ENCODE data around the gene RAB34.
"Not testable (repeated sequence)": the region's sequence is repeated elsewhere in the genome, so short reads cannot be mapped to it uniquely, and the experiment has no call there.

RAB34 gene

DNA sequence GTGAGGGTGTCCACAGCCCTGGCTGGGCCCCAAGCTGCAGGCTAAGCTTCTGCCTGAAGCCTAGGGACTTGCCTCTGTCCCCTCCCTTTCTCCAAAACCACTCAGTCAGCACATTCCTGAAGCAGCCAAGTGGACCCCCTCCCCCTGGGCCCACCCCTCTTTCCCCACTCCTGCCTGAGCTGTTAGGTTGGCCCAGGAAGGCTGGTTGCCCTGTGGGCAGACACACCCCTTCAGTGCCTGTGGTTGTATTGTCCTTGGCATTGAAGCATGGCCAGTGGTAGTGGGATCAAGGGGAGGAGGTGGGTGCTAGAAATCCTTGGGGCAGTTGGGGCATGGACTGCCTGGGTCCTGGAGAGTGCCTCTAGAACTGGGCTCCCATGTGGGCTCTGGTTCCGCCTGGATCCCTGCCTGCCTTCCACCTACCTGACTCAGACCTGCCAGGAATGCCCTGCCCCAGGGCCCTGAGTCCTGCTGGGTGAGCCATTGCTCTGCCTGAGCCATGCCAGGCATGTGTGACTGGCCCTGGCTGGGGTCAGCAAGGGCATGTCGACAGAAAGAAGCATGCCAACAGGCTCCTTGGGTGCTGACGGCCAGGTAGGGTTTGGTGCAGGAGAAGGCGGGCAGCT lies 28.2 kb upstream of the RAB34 start:
- no peak for DNase-seq

DNA sequence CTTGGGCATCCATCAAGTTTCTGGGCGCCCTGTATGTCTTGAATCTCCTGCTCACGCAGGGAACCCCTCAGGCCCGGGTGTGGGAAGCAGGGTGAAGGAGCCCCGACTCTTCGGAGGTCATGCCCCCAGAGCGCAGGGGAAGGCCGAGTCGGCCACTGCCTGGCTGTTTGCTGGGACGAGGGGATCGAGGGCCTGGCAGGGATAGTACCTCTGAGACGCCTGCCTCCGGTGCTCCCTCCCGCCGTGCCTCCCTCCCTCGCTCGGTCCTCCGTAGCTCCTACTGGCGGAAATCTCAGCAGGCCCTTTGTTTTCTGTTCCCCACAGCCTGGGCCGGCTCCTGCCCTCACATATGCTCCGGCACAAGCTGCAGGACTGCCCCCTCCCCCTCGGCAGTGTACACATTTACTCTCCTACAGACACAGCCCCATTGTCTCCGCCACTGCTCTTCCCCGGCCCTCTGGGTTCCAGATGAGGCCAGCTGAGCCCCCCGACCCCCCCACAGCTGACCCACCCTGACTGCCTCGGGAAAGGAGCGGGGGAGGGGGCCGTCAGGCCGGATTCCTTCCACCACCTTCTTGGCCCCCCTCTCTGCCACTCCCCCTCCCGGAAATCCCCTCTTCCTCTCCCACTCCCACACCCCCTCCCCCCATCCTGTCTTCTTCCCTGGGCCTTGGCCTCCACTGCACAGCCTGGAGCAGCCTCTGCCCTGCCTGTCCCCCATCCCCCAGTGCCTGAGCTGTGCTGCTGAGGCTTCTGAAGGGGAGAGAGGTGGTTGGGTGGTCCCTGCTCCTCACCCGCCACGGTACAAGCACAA lies 27.5 kb upstream of the RAB34 start:
- no peak for DNase-seq

DNA sequence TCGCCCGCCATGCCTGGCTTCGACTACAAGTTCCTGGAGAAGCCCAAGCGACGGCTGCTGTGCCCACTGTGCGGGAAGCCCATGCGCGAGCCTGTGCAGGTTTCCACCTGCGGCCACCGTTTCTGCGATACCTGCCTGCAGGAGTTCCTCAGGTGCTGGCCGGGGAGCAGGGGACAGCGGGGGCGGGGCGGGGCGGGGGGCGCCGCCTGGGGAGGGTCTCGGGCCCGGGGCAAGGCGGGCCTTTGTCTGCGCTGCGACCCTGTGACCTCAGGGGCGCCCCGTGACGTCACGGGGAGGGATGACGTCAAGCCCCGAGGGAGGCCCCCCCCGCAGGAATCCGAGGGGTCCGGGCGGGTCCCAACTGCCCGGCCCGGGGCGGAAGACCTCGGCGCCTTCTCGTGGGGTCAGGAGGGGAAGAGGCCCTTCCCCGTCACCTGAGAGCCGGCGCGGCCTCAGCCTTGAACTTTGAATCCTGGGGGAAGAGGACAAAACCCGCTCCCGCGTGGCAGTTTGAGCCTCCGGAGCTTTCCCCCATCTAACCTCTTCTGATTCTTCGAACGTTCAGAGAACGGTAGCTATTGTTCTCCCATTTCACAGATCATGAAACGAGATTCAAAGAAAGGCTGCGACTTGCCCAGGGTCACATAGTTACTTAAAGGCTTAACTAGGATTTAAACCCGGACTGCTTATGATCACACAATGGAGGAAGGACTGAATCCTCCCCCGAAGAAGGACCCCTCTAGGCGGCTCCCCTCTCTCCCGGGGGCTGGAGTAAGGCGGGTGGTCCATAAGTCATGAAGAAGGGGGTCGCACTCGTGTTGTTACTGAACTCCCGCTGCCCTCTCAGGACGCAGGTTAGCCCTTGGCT lies 26.7 kb upstream of the RAB34 start:
- no peak for DNase-seq

DNA sequence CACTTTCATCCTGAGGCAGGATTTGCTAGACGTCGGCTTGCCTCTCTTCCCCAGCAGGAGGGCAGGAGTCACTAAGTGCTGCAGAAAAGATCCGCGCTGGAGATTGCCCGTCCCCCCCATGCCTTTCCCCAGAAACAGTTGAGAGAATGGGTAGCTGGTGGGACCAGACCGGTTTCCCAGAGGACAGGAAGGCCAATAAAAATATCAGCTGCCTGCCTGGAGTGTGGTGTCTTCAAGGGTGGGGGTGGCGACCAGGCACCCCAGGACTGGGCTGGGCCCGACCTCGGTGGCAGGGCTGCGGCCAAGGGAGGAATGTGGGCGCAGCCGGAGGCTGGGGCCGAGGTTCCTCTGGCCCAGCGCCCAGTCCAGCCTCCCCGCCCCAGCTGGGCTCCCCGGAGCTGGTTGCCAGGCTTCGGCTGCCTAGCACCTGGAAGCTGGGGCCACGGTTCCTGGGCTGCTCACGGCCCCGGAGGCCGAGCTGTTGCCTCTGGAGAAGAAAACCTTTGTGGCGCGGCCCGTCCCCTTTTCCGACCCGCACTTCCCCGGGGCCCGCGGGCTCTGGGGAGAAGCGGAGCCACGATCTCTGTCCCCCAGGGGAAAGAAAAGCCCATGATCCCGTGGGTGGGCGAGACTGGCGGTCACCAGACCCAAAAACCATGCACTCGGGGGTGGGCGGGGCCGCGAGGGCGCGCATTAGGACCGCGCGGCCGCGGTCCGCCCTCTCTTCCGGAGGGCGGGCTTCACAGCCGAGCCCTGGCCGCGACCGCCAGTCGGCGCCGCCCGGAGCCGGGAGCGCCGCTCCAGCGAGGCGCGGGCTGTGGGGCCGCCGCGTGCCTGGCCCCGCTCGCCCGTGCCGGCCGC lies 25.8 kb upstream of the RAB34 start, which contains the start of gene TRAF4:
TSS of gene TRAF4 (plus strand) at position 769 of the 861 bp plus-strand sequence. CDS start 102 bp downstream, outside the sequence.
- DNase-seq = peak; percentile 42

DNA sequence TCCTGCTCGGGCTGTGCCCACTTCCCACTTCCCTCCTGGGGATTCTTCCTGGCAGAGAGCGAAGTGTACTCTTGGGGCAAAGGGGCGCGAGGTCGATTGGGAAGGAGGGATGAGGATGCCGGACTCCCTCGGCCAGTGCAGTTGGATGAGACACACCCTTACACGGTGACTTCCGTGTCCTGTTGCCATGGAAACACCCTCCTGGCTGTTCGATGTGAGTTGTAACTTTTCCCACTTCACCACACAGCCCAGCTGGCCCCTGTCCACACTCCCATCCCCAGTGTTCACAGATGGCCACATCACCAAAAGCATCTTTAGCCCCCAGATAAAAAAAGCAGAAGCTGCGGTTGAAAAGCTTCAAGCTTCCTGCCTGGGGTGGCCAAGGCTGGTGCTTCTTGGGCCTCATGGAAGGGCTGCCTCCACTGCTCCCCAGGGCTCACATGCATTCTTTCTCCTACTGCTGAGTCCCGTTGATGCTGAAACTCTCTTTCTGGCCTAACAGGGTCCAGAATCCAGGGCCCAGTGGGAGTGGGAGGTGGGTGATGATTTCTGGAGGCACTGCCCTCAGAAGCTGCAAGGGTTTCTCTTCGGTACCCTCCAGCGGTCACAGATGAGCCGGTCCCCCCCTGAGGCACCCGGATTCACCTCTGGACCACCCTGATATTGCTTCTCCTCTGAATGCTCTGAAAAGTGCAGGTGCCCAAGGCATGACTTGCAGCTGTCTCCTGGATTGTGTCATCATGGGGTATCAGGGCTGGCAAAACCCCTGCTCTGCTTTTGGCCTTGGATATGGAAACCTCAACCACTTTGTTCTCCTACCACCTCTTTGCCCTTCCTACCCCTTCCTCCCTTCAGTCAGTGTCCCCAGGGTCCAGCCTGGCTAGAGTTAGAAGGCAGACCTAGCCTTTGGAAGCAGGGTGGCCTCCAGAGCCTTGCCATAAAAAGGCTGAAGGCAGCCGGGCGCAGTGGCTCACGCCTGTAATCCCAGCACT lies 24.0 kb upstream of the RAB34 start:
- no peak for DNase-seq

DNA sequence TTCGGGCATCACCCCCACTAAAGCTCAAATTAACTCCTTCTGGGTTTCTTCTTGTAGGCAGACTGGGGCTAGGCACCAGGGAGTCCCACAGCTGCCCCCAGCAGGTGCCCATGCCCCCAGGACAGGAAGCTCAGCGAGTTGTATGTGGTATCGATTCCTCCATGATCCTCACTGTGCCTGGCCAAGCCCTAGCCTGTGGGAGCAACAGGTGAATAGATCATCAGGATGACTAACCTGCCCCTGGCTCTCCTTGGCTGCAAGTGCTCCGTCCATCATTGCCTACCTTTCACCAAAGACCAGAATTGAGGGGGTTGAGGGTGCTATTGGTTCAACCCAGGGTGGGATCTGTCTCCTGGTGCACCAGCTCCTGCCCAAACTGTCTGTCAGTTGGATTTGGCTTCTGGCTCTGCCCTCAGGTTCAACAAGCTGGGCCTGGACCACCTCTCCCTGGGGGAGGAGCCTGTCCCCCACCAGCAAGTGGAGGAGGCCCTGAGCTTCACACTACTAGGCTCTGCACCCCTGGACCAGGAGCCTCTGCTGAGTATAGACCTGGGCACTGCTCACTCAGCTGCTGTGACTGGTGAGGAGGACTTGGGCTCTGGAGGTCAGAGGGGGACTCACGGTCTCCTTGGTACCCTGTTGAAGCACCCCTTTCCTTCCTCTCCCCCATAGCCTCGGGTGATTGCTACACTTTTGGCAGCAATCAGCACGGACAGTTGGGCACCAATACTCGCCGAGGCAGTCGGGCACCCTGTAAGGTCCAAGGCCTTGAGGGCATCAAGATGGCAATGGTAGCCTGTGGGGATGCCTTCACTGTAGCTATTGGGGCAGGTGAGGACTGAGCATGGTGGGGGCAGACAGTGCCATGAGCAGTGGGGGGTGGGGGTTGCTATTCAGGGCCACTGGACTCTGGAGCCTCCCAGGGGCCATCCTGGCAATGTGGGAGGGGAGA lies 23.0 kb upstream of the RAB34 start:
- DNase-seq = no peak

DNA sequence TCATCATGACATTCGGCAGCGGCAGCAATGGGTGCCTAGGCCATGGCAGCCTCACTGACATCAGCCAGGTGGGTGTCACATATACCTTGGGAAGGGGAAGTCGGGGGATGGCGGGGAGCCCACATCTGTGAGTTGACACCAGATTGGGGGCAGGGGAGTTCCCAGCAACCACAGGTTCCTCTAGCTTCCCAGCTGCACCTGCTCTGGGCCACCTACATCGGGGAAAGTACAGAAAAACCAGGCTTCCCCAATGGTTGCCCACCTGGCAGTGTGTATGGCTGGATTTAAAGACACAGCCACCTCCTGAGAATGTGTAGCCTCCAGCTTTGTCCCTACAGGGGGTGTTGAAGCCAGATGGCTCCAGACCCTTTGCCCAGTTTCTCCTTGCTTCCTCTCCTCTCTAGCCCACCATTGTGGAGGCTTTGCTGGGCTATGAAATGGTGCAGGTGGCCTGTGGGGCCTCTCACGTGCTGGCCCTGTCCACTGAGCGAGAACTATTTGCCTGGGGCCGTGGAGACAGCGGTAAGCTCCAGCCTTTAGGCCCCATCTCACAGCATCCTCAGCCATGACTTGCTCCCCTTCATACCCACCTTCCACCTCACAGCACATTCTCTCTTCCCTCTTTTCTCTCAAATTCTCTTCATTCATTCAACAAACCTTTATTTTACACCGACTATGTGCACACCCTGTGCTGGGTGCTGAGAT lies 21.2 kb upstream of the RAB34 start:
- DNase-seq = no peak

DNA sequence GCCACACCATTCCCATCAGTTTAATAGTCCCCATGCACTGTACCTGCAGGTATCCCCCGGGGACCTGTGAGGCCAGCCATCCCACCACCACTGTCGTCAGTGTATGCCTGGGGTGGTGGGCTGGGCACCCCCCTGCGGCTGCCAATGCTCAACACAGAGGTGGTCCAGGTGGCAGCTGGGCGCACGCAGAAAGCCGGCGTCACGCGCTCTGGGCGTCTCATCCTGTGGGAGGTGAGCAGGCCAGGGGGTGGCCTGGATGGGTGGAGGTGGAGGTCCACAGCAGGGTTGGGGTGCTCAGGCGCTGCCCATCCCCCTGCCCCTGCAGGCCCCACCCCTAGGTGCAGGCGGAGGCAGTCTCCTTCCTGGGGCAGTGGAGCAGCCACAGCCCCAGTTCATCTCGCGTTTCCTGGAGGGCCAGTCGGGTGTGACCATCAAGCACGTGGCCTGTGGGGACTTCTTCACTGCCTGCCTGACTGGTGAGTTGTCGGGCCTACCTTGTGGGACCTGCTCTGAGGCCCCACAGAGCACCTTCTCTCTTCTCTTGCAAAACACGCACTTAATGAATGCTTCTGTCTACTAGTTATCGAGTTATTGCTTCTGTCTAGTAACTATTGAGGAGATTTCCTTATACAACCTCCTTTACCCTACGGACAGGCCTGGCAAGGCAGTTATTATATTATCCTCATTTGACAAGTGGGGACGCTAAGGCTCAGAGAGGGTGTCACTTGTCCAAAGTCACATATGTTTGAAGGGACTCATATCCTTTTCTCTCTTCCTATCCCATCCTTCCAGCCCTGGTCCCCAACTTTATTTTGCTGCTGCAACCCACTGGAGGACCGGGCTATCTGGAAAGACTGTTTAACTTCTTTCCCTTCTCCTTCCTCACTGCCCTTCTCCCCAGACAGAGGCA lies 20.4 kb upstream of the RAB34 start:
- no peak for DNase-seq

DNA sequence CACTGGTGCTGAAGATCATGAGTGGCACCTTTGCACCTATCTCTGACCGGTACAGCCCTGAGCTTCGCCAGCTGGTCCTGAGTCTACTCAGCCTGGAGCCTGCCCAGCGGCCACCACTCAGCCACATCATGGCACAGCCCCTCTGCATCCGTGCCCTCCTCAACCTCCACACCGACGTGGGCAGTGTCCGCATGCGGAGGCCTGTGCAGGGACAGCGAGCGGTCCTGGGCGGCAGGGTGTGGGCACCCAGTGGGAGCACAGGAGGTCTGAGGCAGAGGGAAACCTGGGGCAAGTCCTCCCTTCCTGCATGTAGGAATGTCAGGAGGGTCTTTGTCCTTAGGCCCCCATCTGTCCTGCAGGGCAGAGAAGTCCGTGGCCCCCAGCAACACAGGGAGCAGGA lies 19.6 kb upstream of the RAB34 start:
- DNase-seq = no peak

DNA sequence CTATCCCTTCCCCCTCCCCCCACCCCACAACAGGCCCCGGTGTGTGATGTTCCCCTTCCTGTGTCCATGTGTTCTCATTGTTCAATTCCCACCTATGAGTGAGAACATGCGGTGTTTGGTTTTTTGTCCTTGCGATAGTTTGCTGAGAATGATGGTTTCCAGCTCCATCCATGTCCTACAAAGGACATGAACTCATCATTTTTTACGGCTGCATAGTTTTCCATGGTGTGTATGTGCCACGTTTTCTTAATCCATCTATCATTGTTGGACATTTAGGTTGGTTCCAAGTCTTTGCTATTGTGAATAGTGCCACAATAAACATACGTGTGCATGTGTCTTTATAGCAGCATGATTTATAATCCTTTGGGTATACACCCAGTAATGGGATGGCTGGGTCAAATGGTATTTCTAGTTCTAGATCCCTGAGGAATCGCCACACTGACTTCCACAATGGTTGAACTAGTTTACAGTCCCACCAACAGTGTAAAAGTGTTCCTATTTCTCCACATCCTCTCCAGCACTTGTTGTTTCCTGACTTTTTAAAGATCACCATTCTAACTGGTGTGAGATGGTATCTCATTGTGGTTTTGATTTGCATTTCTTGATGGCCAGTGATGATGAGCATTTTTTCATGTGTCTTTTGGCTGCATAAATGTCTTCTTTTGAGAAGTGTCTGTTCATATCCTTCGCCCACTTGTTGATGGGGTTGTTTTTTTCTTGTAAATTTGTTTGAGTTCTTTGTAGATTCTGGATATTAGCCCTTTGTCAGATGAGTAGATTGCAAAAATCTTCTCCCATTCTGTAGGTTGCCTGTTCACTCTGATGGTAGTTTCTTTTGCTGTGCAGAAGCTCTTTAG lies 18.5 kb upstream of the RAB34 start:
- DNase-seq = not testable (repeated sequence)

DNA sequence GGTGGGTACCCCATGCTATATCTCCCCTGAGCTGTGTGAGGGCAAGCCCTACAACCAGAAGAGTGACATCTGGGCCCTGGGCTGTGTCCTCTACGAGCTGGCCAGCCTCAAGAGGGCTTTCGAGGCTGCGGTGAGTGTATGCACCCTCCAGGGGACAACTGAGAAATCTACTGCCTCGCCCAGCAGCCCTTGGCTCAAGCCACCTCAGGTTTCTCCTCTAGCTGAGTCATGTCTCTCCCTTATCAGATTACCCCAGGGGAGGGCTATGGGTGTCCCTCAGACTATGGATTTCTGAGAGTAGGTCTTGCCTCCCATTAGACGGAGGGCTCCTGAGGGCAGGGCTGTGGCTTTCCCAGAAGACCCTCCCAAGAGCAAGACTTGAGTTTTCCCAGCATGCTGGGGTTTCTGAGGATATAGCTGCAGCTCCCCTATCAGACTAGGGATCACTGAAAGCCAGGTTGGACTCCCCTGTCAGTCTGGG lies 17.6 kb upstream of the RAB34 start:
- no peak for DNase-seq

DNA sequence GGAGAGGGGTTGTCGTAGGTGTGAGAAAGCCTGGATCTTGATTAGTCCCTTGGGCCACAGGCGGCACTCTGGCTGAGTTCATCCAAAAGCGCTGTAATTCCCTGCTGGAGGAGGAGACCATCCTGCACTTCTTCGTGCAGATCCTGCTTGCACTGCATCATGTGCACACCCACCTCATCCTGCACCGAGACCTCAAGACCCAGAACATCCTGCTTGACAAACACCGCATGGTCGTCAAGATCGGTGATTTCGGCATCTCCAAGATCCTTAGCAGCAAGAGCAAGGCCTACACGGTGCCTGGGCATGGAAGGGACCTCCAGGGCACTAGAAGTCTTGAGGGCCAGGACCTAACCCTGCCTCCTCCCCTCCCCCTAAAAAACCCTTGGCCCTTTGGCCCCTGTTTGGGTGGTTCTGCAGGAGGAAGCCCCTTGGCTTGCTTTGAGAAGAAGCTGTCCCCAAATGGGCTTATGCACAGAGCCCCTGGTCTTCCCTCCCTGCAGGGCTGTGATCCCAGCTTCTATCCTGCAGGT lies 17.1 kb upstream of the RAB34 start:
- no peak for DNase-seq

DNA sequence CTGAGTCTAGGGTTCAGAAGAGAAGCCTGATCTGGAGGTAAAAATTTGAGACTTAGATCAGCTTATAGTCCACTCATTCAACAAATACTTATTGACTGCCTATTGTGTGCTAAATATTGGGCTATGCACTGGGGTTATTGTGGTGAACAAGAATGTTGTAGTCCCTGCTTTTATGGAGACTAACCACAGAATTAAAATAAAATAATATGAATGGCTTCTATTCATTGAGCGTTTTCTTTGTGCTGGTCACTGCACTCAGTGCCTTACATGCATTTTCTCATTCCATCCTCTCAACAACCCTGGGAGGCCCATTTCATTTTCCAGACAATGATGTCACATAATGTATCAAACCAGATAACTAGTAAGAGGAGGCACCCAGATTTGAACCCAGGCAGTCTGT lies 15.7 kb upstream of the RAB34 start:
- DNase-seq = no peak

DNA sequence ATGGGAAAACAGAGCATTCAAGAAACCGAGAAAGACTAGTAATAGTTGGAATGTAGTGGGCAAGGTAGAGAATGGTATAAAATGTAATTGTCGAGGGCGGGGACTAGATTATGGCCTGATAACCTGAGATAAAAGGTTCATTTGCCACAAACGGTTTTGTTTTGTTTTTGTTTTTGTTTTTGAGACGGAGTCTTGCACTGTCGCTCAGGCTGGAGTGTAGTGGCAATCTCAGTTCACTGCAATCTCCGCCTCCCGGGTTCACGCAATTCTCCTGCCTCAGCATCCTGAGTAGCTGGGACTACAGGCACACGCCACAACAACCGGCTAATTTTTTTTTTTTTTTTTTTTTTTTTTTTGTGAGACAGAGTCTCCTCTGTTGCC lies 12.3 kb upstream of the RAB34 start:
- no peak for DNase-seq

DNA sequence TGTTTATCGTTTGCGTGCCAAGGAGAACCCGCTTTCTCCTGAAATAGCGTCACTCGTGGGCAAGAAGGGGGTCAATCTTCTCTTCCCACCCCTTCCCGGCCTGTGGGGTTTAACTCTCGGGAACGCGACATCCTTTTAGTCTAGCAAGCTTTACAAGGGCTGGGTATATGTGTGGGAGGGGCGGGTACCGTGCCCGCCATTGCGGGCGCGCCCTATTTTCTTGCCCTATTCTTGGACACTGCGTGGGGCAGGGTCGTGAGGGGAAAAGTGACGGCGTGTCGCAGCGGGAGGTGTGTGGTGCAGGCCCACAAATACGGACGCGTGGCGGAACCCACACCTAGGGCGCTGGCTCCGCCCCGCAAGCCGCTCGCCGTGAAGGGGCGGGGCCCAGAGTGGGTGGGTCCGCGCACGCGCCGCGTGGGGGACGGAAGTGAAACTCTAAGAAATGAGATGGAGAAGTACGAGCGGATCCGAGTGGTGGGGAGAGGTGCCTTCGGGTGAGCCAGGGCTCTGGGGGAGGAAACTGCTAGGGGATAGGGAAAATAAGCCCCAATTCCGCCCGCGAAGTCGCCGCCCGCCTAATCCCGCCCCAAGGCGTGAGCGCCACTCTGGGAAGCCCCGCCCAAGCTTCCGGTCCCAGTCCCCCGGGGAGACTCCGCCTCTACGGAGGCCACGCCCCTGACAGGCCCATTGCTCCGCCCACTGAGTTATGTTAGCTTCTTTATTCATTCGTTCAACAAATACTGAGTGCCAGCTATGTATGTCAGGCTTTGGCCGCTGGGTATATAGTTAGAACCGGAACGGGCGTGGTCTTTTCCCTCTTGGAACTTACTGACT lies 10.9 kb upstream of the RAB34 start, which contains the start of gene NEK8:
TSS of gene NEK8 (plus strand) at position 425 of the 837 bp plus-strand sequence. CDS start at position 451, 26 bp downstream.
- peak; percentile 93 for DNase-seq

Measured in NCI-H1694 (cell line).